Chondrocyte (in vitro differentiated cells): ENCODE data around the gene GRIK3. TPM values are rescaled to one million over a fixed set of nuclear protein-coding genes. Genes with fewer than 3 reads are reported as not detected.

Source experiments
- DNase-seq: peaks from one replicate; pipeline ENCODE4 v3.0.0; 2021; ENCODE audit warnings: mixed read lengths, low spot score
- H3K27ac Mint-ChIP-seq: one replicate; pipeline ENCODE4 v1.8.0; 2021; ENCODE audit warnings: mild to moderate bottlenecking, moderate library complexity, mixed read lengths; ENCODE audit not compliant: unreplicated experiment
- H3K27me3 Mint-ChIP-seq: 2 replicates; pipeline ENCODE4 v1.8.0; 2021; ENCODE audit warnings: low read depth, mixed read lengths
- H3K36me3 Mint-ChIP-seq: 2 replicates; pipeline ENCODE4 v1.8.0; 2021; ENCODE audit warnings: low read depth, mixed read lengths
- H3K4me1 Mint-ChIP-seq: 2 replicates; pipeline ENCODE4 v1.8.0; 2021; ENCODE audit warnings: low read depth, mild to moderate bottlenecking, mixed read lengths
- H3K4me3 Mint-ChIP-seq: one replicate; pipeline ENCODE4 v1.8.0; 2021; ENCODE audit warnings: mild to moderate bottlenecking, moderate library complexity, mixed read lengths; ENCODE audit not compliant: unreplicated experiment
- H3K9me3 Mint-ChIP-seq: 2 replicates; pipeline ENCODE4 v1.8.0; 2021; ENCODE audit warnings: low read depth, mixed read lengths
- CTCF ChIP-seq: fragments of 200-600 bp; sonication (generic); IDR thresholded peaks from 2 replicates; pipeline ENCODE4 v1.5.0; 2021; ENCODE audit warnings: antibody characterized with exemption, mild to moderate bottlenecking, moderate library complexity
- total RNA-seq: library from RNA; stranded (reverse); gene quantifications from 3 replicates; pipeline ENCODE4 v1.2.1, GENCODE V29; 2021

GRIK3 gene
- total RNA-seq, 1 donor from 2014 or later, result not detected

- Mint-ChIP-seq H3K36me3 (no peaks in the 10 kb centered on the region), H3K4me1 (no peaks in the 10 kb centered on the region), H3K27ac (no peak overlapping the region), H3K4me3 (no peak overlapping the region), H3K27me3 (peaks cover 6% of the 10 kb centered on the region), H3K9me3 (no peaks in the 10 kb centered on the region)
- no peak for TF ChIP-seq CTCF
- DNase-seq, result no peak
Measured at GRCh38 chr1:37018510-37018909, 15.8 kb downstream of the GRIK3 start.

GRCh38 chr1:37017720-37018119 is 16.6 kb downstream of the GRIK3 start:
- H3K4me1 Mint-ChIP-seq, result no peaks in the 10 kb centered on the region
- H3K4me3 Mint-ChIP-seq, result no peak overlapping the region
- TF ChIP-seq CTCF, result no peak
- H3K27ac Mint-ChIP-seq, result no peak overlapping the region
- H3K27me3 Mint-ChIP-seq, result peaks cover 6% of the 10 kb centered on the region
- no peaks in the 10 kb centered on the region for H3K9me3 Mint-ChIP-seq
- no peaks in the 10 kb centered on the region for H3K36me3 Mint-ChIP-seq
- DNase-seq, result no peak

GRCh38 chr1:37016121-37016520 is 18.2 kb downstream of the GRIK3 start:
- Mint-ChIP-seq H3K4me3 (no peak overlapping the region), H3K9me3 (no peaks in the 10 kb centered on the region), H3K27ac (no peak overlapping the region), H3K4me1 (no peaks in the 10 kb centered on the region), H3K27me3 (peaks cover 6% of the 10 kb centered on the region), H3K36me3 (no peaks in the 10 kb centered on the region)
- TF ChIP-seq CTCF, result no peak
- DNase-seq, result no peak

GRCh38 chr1:37015713-37016112 is 18.6 kb downstream of the GRIK3 start:
- Mint-ChIP-seq H3K4me1 (no peaks in the 10 kb centered on the region), H3K4me3 (no peak overlapping the region), H3K9me3 (no peaks in the 10 kb centered on the region), H3K27ac (no peak overlapping the region), H3K36me3 (no peaks in the 10 kb centered on the region), H3K27me3 (peaks cover 4% of the 10 kb centered on the region)
- DNase-seq, result no peak
- no peak for TF ChIP-seq CTCF

- TF ChIP-seq CTCF, result no peak
- Mint-ChIP-seq H3K4me1 (no peaks in the 10 kb centered on the region), H3K36me3 (no peaks in the 10 kb centered on the region), H3K4me3 (no peak overlapping the region), H3K27ac (no peak overlapping the region), H3K27me3 (peaks cover 6% of the 10 kb centered on the region), H3K9me3 (no peaks in the 10 kb centered on the region)
- no peak for DNase-seq
Measured at GRCh38 chr1:37012226-37012625, 22.1 kb downstream of the GRIK3 start.
